Smooth muscle cell (in vitro differentiated cells): Measurements from ENCODE around the gene NWD2. TPM values are rescaled to one million over a fixed set of nuclear protein-coding genes. Genes with fewer than 3 reads are reported as not detected.

Experiments
- DNase-seq: peaks from one replicate; lab custom pipeline; 2025; ENCODE audit not compliant: unreplicated experiment; lab: John Stamatoyannopoulos, UW
- H2AFZ ChIP-seq: fragments of 200-600 bp; sonication (generic); 2 replicates; pipeline ENCODE4 v1.6.0; 2016; ENCODE audit warnings: antibody characterized with exemption, low read depth, mild to moderate bottlenecking
- H3F3A ChIP-seq: fragments of 200-600 bp; sonication (generic); 2 replicates; pipeline ENCODE4 v1.6.0; 2017; ENCODE audit warnings: antibody characterized with exemption, low read depth
- H3K27ac ChIP-seq: fragments of 200-600 bp; sonication (generic); 2 replicates; pipeline ENCODE4 v1.5.1; 2016; ENCODE audit warnings: low read depth, mild to moderate bottlenecking
- H3K27me3 ChIP-seq: fragments of 200-600 bp; sonication (generic); 2 replicates; pipeline ENCODE4 v1.6.1; 2016; ENCODE audit warnings: low read depth, mild to moderate bottlenecking
- H3K36me3 ChIP-seq: fragments of 200-600 bp; sonication (generic); 2 replicates; pipeline ENCODE4 v1.5.1; 2016; ENCODE audit warnings: low read depth
- H3K4me1 ChIP-seq: fragments of 200-600 bp; sonication (generic); 2 replicates; pipeline ENCODE4 v1.5.1; 2016; ENCODE audit warnings: low read depth
- H3K4me2 ChIP-seq: fragments of 200-600 bp; sonication (generic); 2 replicates; pipeline ENCODE4 v1.6.0; 2016; ENCODE audit warnings: mild to moderate bottlenecking
- H3K4me3 ChIP-seq: fragments of 200-600 bp; sonication (generic); 2 replicates; pipeline ENCODE4 v1.5.1; 2016; ENCODE audit warnings: mild to moderate bottlenecking
- H3K79me2 ChIP-seq: fragments of 200-600 bp; sonication (generic); 2 replicates; pipeline ENCODE4 v1.6.0; 2016; ENCODE audit warnings: low read depth, mild to moderate bottlenecking
- H3K9ac ChIP-seq: fragments of 200-600 bp; sonication (generic); 2 replicates; pipeline ENCODE4 v1.6.0; 2016; ENCODE audit warnings: low read depth
- H3K9me3 ChIP-seq: fragments of 200-600 bp; sonication (generic); replicated peaks from 2 replicates; pipeline ENCODE4 v1.5.1; 2016; ENCODE audit warnings: low read depth
- H4K20me1 ChIP-seq: fragments of 200-600 bp; sonication (generic); 2 replicates; pipeline ENCODE4 v1.6.0; 2016; ENCODE audit warnings: low read depth
- CTCF ChIP-seq: fragments of 200-600 bp; sonication (generic); IDR thresholded peaks from 2 replicates; pipeline ENCODE4 v1.5.1; 2017; ENCODE audit warnings: borderline replicate concordance, mild to moderate bottlenecking, antibody characterized with exemption; ENCODE audit not compliant: insufficient read depth, poor library complexity, severe bottlenecking
- WGBS: methylation state at CpG from one replicate; pipeline ENCODE4 v1.1.7; 2016; ENCODE audit warnings: low lambda C conversion rate; 5-methylcytosine and 5-hydroxymethylcytosine counted together
- polyA plus RNA-seq: library from polyadenylated mRNA; unstranded; fragments of >200 nt; fragmentation: Nextera tagmentation; extraction: Ambion mirVana; gene quantifications from 2 replicates; pipeline ENCODE4 v1.2.1, GENCODE V29; 2016
- total RNA-seq: library from RNA; depleted of rRNA; stranded (reverse); fragments of >200 nt; gene quantifications from 2 replicates; pipeline ENCODE4 v1.2.3, GENCODE V29; 2014

The NWD2 gene
- total and polyA plus RNA-seq, 2 experiments from 2014 or later, result not detected

- TF ChIP-seq CTCF, result no peak
- no peaks in the 10 kb centered on the region for H3F3A ChIP-seq
- no peaks in the 10 kb centered on the region for H3K4me1 ChIP-seq
- no peak overlapping the region for H3K27ac ChIP-seq
- no peaks in the 10 kb centered on the region for H3K27me3 ChIP-seq
- H2AFZ ChIP-seq, result no peak overlapping the region
- H3K9ac ChIP-seq, result no peak overlapping the region
- H4K20me1 ChIP-seq, result no peaks in the 10 kb centered on the region
- WGBS, result 49% methylated on average over 3 of the region's 3 CpGs
- no peaks in the 10 kb centered on the region for H3K36me3 ChIP-seq
- H3K4me3 ChIP-seq, result no peak overlapping the region
- DNase-seq, result no peak
- no peak overlapping the region for H3K4me2 ChIP-seq
- H3K9me3 ChIP-seq, result no peaks in the 10 kb centered on the region
- no peaks in the 10 kb centered on the region for H3K79me2 ChIP-seq
Measured at GRCh38 chr4:37317104-37317643, 72.6 kb downstream of the NWD2 start.

DNA sequence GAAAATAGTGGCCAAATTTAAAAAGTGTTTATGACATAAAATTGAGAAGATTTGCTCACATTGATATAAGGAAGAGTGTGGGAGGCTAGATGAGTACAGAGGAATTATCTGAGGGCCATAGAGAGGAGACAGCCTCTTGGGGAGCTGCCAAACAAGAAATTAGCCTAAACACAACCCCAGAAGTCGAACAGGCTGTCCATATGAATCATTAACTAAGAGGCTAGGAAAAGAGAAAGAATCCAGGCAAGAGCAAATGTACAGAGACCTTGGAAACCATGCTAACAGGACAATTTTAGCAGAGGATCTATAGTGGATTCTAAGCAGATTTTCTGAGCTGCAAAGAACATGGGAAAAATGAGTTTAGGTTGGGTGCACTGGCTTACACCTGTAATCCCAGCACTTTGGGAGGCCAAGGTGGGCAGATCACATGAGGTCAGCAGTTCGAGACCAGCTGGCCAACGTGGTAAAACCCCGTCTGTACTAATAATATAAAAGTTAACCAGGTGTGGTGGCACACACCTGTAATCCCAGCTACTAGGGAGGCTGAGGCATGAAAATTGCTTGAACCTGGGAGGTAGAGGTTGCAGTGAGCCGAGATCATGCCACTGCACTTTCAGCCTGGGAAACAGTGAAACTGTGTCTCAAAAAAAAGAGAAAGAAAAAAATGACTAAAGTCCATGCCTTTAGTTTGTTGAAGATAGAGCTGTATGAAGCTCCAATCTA, 76.1 kb downstream of the NWD2 start:
- no peak overlapping the region for H3K4me3 ChIP-seq
- H3K4me2 ChIP-seq, result no peak overlapping the region
- H3K36me3 ChIP-seq, result no peaks in the 10 kb centered on the region
- no peak for TF ChIP-seq CTCF
- H3K79me2 ChIP-seq, result no peaks in the 10 kb centered on the region
- H2AFZ ChIP-seq, result no peak overlapping the region
- H3K27ac ChIP-seq, result no peak overlapping the region
- no peaks in the 10 kb centered on the region for H3K27me3 ChIP-seq
- 85% methylated on average over 5 of the region's 5 CpGs for WGBS
- no peak overlapping the region for H3K9ac ChIP-seq
- no peaks in the 10 kb centered on the region for H3K4me1 ChIP-seq
- H3K9me3 ChIP-seq, result no peaks in the 10 kb centered on the region
- DNase-seq, result no peak
- no peaks in the 10 kb centered on the region for H4K20me1 ChIP-seq
- H3F3A ChIP-seq, result no peaks in the 10 kb centered on the region

DNA sequence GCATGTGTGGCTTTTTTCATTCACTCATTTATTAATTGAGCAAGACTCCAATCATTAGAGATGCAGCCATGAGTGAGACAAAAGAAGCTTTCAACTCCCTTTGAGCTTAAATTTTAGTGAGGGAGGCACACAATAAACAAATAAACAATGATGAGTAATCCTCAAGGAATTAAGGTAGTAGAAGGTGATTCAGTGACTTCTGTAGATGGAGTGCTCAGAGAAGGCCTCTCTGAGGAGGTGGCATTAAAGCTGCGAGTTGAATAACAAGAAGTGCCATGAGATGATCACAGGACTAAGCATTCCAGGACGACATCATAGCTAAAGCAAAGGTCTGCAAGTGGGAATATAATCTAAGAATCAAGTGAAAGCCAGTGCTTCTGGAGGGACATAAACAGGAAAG, 77.6 kb downstream of the NWD2 start:
- 37% methylated on average over 2 of the region's 2 CpGs for WGBS
- H3K27ac ChIP-seq, result no peak overlapping the region
- no peak for DNase-seq
- H3K9me3 ChIP-seq, result no peaks in the 10 kb centered on the region
- no peaks in the 10 kb centered on the region for H3F3A ChIP-seq
- H3K9ac ChIP-seq, result no peak overlapping the region
- no peaks in the 10 kb centered on the region for H3K79me2 ChIP-seq
- H3K4me2 ChIP-seq, result no peak overlapping the region
- no peaks in the 10 kb centered on the region for H3K27me3 ChIP-seq
- H3K4me3 ChIP-seq, result no peak overlapping the region
- no peaks in the 10 kb centered on the region for H3K4me1 ChIP-seq
- no peak overlapping the region for H2AFZ ChIP-seq
- TF ChIP-seq CTCF, result no peak
- H4K20me1 ChIP-seq, result no peaks in the 10 kb centered on the region
- no peaks in the 10 kb centered on the region for H3K36me3 ChIP-seq

DNA sequence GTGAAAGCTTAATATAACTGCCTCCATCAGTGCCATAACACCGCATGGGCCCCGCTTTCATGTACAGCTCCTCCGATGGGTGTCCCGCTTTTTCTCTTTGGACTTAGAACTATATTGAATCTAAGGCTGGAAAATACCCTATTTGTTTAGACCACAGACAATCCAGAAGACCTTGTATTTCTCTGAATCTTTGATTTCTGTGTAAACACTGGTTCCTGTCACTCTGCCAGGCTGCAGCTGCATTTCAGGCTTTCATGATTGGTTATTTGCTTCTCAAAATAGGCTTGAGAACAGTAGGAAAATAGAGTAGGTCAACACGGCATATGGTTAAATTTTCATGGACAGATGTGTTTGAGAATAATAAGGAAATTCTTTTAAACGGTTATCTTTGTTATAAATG, 80.0 kb downstream of the NWD2 start:
- Histone ChIP-seq H4K20me1 (no peaks in the 10 kb centered on the region), H3F3A (no peaks in the 10 kb centered on the region), H3K4me2 (no peak overlapping the region), H3K27me3 (no peaks in the 10 kb centered on the region), H2AFZ (no peak overlapping the region), H3K36me3 (no peaks in the 10 kb centered on the region), H3K4me1 (no peaks in the 10 kb centered on the region), H3K79me2 (no peaks in the 10 kb centered on the region), H3K9ac (no peak overlapping the region), H3K9me3 (no peaks in the 10 kb centered on the region), H3K4me3 (no peak overlapping the region), H3K27ac (no peak overlapping the region)
- TF ChIP-seq CTCF, result no peak
- 91% methylated on average over 6 of the region's 6 CpGs for WGBS
- DNase-seq, result no peak
